GM18520 (cell line): ENCODE results near the gene ANKRD33B.
"Not testable (repeated sequence)": the region's sequence is repeated elsewhere in the genome, so short reads cannot be mapped to it uniquely, and the experiment has no call there.

Experiments used
- ATAC-seq: cut with Tn5 transposase; IDR thresholded peaks from one replicate; pipeline ENCODE4 v1.9.1; 2021; ENCODE audit not compliant: unreplicated experiment

The ANKRD33B gene

GRCh38 chr5:10591966-10592365 lies 28.1 kb downstream of the ANKRD33B start:
- ATAC-seq, result no peak

GRCh38 chr5:10592601-10593000 lies 28.7 kb downstream of the ANKRD33B start:
- peak; percentile 39 for ATAC-seq

GRCh38 chr5:10593531-10594181 lies 29.8 kb downstream of the ANKRD33B start:
- ATAC-seq, result no peak

- ATAC-seq, result no peak
These were observed 30.8 kb downstream of the ANKRD33B start for GRCh38 chr5:10594591-10595210.

- no peak for ATAC-seq
These were observed 31.4 kb downstream of the ANKRD33B start for GRCh38 chr5:10595293-10595671.

GRCh38 chr5:10595672-10596309 lies 31.9 kb downstream of the ANKRD33B start:
- peak; percentile 36 for ATAC-seq

GRCh38 chr5:10596310-10596703 lies 32.4 kb downstream of the ANKRD33B start:
- no peak for ATAC-seq

- ATAC-seq, result no peak
These were observed 33.1 kb downstream of the ANKRD33B start for GRCh38 chr5:10596886-10597451.

GRCh38 chr5:10599113-10599512 lies 35.2 kb downstream of the ANKRD33B start:
- ATAC-seq, result no peak

GRCh38 chr5:10599862-10600284 lies 36.0 kb downstream of the ANKRD33B start:
- no peak for ATAC-seq

- ATAC-seq, result peak; percentile 76
These were observed 36.9 kb downstream of the ANKRD33B start for GRCh38 chr5:10600626-10601245.

- ATAC-seq, result peak; percentile 23
These were observed 37.6 kb downstream of the ANKRD33B start for GRCh38 chr5:10601246-10602030.

- no peak for ATAC-seq
These were observed 38.3 kb downstream of the ANKRD33B start for GRCh38 chr5:10602031-10602806.

GRCh38 chr5:10604975-10605374 lies 41.1 kb downstream of the ANKRD33B start:
- ATAC-seq, result no peak

- ATAC-seq, result not testable (repeated sequence)
These were observed 42.8 kb downstream of the ANKRD33B start for GRCh38 chr5:10606632-10607022.

GRCh38 chr5:10607023-10607665 lies 43.3 kb downstream of the ANKRD33B start:
- ATAC-seq, result peak; percentile 92

GRCh38 chr5:10607666-10608073 lies 43.8 kb downstream of the ANKRD33B start:
- ATAC-seq, result peak; percentile 35

- not testable (repeated sequence) for ATAC-seq
These were observed 44.2 kb downstream of the ANKRD33B start for GRCh38 chr5:10608081-10608480.

GRCh38 chr5:10610058-10610457 lies 46.2 kb downstream of the ANKRD33B start:
- ATAC-seq, result no peak
